NOMO-1 (cell line): ENCODE measurements around the gene GIGYF1.
"Not testable (repeated sequence)": the region's sequence is repeated elsewhere in the genome, so short reads cannot be mapped to it uniquely, and the experiment has no call there.

ENCODE experiments used
- DNase-seq, 2 experiments: peaks; one replicate each; lab custom pipeline; 2025; ENCODE audit not compliant: unreplicated experiment in 2 of 2; lab: John Stamatoyannopoulos, UW

Gene GIGYF1, protein sequence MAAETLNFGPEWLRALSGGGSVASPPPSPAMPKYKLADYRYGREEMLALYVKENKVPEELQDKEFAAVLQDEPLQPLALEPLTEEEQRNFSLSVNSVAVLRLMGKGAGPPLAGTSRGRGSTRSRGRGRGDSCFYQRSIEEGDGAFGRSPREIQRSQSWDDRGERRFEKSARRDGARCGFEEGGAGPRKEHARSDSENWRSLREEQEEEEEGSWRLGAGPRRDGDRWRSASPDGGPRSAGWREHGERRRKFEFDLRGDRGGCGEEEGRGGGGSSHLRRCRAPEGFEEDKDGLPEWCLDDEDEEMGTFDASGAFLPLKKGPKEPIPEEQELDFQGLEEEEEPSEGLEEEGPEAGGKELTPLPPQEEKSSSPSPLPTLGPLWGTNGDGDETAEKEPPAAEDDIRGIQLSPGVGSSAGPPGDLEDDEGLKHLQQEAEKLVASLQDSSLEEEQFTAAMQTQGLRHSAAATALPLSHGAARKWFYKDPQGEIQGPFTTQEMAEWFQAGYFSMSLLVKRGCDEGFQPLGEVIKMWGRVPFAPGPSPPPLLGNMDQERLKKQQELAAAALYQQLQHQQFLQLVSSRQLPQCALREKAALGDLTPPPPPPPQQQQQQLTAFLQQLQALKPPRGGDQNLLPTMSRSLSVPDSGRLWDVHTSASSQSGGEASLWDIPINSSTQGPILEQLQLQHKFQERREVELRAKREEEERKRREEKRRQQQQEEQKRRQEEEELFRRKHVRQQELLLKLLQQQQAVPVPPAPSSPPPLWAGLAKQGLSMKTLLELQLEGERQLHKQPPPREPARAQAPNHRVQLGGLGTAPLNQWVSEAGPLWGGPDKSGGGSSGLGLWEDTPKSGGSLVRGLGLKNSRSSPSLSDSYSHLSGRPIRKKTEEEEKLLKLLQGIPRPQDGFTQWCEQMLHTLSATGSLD (N-terminal part only)

DNA sequence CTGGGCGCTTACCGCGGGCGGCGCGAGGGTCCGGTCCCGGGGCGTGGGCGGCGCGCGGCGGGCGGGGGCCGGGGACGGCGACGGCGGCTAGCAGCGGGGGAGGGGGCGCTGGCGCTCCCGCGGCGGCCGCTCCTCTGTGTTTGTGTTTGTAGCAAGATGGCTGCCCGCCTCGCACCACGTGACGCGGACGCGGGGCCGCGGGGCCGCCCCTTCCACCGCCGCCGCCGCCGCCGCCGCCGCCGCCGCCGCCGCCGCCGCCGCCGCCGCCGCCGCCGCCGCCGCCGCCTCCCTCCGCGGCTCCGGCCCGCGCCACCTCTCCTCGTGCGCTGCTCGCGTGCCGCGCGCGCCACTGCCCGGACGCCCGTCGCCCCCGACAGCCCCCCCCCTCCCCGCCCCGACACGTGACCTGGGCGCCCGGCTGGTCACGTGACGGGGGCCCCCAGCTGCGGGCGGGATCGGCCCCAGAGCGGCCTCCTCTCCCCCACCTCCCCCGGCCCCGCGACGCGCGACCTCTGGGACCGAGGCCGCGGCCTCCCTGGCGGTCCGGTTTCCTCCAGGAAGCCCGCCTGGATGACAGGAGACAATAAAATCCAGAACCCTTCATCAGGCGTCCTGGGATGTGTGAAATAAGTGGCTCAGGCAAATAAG, at the start of gene GIGYF1:
TSS of gene GIGYF1 (minus strand) at position 153 of the 648 bp plus-strand sequence. CDS start 6,012 bp downstream, outside the sequence.
- peak; percentile 70 to 80 for DNase-seq

DNA sequence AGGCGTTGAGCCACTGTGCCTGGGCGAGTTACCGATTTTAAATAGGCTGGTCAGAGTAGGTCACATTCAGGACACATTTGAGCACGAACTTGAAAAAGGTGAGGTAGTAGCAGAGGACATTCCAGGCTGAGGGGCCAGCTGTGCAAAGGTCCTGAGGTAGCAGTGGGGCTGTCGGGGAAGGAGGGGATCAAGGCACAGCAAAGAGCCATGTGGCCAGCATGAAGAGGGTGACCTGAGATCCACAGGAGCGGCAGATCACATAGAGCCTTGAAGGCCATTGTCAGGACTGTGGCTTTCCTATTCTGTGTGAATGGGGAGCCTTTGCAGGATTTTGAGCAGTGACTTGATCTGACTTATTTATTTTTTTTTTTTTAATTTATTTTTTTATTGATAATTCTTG, 45.9 kb upstream of the GIGYF1 start:
- DNase-seq = no peak

DNA sequence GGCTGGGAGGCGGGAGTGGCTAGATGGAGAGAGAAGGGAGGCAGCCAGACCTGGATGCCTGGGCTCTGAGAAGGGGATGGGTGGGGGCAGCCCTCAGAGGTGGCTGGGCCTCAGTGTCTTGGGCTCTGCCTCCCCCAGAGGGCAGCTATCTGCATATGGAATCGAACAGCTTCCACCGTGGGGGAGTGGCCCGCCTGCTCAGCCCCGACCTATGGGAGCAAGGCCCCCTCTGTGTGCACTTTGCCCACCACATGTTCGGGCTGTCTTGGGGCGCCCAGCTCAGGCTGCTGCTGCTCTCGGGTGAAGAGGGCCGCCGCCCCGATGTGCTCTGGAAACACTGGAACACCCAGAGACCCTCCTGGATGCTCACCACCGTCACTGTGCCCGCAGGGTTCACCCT, 42.6 kb upstream of the GIGYF1 start:
- DNase-seq = no peak

DNA sequence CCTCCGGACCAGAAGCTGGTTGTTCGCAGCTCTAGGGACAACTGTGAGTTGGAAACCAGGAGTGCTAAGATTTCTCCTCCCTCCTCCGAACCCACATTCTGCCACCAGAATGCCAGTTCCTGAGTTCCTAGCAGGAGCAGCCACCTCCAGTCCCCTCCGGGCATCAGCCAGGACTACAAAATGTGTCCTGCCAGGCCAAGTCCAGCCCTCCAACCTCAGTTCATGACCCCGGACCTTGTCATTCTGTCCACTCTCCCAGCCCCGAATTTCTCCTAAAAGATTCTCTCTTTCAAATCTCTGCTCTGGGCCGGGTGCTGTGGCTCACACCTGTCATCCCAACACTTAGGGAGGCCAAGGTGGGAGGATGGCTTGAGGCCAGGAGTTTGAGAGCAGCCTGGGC, 41.7 kb upstream of the GIGYF1 start:
- DNase-seq = no peak

DNA sequence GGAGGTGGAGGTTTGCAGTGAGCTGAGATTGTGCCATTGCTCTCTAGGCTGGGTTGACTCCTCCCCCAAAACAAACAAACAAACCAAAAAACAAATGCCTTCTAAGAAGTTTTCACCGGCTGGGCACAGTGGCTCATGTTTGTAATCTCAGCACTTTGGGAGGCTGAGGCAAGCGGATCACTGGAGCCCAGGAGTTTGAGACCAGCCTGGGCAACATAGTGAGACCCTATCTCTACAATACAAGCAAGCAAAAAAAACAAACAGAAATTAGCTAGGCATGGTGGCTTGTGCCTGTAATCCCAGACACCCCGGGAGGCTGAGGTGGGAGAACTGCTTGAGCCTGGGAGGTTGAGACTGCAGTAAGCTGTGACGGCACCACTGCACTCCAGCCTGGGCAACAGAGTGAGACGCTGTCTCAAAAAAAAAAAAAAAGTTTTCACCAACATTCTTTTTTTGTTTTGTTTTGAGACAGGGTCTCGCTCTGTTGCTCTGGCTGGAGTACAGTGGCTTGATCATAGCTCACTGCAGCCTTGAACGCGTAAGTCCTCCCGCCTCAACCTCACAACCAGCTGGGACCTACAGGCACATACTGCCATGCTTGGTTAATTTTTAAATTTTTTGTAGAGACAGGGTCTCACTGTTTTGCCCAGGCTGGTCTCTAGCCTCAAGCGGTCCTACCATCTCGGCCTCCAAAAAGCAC, 38.0 kb upstream of the GIGYF1 start:
- no peak for DNase-seq

DNA sequence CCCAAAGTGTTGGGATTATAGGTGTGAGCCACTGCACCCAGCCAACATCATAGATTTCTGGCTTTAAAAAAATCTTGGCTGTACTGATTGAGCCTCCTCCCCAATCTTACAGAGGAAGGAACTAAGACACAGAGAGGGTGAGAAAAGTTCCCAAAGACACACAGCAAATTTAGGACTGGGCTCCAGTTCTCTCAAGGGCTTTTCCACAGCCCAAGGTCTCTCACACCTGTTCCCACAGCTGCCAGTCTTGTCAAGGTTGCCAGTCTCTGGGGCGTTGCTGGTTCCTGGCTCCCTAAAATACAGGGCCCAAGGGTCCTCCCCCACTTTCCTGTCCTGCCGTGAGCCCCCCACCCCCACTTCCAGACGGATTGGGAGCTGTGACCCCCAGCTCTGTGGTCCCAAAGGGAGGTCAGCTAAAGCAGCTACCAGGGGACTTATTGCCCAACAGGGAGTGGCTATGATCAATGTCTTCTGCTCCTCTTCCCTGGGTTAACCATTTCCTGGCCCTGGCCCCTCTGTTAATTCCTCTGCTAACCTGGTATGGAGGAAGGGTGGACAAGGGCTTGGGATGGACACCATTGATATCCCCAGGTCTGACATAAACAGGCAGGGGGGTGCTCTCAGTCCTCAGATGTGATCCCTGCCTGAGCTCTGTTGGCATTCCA, 36.2 kb upstream of the GIGYF1 start:
- no peak for DNase-seq

DNA sequence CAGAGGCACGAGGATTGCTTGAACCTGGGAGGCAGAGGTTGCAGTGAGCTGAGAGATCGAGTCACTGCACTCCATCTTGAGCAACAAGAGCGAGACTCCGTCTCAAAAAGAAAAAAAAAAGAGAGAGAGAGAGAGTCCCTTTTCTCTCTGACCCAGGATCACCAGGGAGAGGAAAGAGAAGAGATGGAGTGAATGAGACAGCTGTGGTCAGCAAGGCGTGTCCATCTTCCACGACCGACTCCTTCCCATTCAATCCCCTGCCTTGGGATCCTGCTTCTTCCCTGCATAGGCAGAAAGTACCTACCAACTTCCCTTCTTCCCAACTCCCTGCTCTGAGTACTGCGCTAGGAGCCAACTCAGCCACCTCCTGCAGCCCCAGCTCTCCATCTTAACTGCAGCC, 34.1 kb upstream of the GIGYF1 start:
- no peak for DNase-seq

DNA sequence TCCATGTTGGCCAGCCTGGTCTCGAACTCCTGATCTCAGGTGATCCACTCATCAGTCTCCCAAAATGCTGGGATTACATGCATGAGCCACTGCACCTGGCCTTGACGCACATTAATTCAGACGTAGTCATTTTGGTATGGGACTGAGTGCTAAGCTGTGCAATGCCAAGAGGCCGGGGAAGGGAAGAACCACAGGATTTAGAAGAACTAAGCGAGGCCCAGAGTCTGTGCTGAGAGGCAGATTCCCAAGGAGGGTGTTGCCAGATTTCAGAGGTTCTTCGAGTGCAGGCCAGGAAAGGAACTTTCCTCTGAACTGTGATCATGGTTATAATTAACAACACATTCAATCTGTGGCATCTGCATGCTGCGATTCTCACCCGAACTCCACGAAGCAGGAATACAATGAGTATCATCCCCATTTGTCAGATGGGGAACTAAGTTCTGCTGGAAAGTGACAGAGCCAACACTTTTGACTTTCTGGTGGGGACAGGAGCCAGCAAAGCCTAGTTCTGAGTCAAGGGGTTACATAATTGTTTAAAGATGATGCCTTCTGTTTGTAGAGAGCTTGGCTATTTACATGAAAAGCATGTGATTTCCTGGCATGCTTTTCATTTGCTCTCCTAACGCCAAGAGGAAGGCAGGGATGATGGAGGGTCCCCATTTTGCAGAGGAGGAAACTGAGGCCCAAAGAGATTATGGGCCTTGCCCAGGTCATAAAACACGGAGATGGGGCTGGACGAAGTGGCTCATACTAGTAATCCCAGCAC, 33.1 kb upstream of the GIGYF1 start:
- DNase-seq = no peak

DNA sequence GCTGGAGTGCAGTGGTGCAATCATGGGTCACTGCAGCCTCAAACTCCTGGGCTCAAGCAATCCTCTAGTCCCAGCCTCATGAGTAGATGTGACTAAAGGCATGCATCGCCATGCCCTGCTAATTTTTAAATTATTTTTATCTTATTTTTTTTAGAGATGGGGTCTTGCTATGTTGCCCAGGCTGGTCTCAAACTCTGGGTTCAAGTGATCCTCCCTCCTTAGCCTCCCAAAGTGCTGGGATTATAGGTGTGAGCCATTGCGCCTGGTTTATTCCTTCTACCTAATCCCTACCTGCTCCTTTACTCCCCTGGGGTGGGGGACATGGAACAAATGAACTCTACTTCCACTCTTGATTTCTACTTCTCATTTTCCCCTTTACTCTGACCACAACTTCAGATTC, 30.3 kb upstream of the GIGYF1 start:
- DNase-seq = not testable (repeated sequence)

DNA sequence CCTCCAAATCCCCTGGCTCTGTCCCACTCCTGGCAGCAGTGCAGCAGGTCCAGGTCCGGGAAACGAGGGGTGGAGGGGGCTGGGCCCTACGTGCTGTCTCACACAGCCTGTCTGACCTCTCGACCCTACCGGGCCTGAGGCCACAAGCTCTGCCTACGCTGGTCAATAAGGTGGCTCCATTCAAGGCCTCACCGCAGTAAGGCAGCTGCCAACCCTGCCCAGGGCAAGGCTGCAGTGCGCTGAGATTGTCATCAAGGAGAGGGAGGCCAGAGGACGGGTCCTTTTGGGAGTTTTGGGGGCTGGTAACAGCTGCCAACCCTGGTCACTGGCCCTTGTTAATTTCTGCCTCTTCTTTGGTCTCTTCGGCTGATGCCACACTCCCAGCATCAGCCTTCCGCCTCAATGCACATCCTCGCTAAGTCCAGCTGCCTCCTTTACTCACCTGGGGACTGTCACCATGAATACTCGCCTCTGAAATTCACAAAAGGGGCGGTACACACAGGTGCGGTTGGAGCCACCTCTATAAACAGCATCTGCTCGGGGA, 29.8 kb upstream of the GIGYF1 start:
- DNase-seq = no peak

DNA sequence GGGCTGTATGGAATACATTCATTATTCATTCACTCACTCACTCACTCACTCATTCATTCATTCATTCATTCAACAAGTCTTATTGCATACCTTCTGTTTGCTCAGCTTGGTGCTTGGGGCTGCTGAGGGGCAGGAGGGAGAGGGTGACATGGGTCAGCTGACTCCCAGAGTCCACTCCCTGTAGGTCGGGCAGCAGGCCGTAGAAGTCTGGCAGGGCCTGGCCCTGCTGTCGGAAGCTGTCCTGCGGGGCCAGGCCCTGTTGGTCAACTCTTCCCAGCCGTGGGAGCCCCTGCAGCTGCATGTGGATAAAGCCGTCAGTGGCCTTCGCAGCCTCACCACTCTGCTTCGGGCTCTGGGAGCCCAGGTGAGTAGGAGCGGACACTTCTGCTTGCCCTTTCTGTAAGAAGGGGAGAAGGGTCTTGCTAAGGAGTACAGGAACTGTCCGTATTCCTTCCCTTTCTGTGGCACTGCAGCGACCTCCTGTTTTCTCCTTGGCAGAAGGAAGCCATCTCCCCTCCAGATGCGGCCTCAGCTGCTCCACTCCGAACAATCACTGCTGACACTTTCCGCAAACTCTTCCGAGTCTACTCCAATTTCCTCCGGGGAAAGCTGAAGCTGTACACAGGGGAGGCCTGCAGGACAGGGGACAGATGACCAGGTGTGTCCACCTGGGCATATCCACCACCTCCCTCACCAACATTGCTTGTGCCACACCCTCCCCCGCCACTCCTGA, 28.6 kb upstream of the GIGYF1 start:
- DNase-seq = no peak

DNA sequence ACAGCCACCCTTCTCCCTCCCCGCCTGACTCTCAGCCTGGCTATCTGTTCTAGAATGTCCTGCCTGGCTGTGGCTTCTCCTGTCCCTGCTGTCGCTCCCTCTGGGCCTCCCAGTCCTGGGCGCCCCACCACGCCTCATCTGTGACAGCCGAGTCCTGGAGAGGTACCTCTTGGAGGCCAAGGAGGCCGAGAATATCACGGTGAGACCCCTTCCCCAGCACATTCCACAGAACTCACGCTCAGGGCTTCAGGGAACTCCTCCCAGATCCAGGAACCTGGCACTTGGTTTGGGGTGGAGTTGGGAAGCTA, 27.4 kb upstream of the GIGYF1 start:
- no peak for DNase-seq

DNA sequence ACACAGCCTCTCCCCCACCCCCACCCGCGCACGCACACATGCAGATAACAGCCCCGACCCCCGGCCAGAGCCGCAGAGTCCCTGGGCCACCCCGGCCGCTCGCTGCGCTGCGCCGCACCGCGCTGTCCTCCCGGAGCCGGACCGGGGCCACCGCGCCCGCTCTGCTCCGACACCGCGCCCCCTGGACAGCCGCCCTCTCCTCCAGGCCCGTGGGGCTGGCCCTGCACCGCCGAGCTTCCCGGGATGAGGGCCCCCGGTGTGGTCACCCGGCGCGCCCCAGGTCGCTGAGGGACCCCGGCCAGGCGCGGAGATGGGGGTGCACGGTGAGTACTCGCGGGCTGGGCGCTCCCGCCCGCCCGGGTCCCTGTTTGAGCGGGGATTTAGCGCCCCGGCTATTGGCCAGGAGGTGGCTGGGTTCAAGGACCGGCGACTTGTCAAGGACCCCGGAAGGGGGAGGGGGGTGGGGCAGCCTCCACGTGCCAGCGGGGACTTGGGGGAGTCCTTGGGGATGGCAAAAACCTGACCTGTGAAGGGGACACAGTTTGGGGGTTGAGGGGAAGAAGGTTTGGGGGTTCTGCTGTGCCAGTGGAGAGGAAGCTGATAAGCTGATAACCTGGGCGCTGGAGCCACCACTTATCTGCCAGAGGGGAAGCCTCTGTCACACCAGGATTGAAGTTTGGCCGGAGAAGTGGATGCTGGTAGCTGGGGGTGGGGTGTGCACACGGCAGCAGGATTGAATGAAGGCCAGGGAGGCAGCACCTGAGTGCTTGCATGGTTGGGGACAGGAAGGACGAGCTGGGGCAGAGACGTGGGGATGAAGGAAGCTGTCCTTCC, 26.8 kb upstream of the GIGYF1 start:
- DNase-seq = no peak

DNA sequence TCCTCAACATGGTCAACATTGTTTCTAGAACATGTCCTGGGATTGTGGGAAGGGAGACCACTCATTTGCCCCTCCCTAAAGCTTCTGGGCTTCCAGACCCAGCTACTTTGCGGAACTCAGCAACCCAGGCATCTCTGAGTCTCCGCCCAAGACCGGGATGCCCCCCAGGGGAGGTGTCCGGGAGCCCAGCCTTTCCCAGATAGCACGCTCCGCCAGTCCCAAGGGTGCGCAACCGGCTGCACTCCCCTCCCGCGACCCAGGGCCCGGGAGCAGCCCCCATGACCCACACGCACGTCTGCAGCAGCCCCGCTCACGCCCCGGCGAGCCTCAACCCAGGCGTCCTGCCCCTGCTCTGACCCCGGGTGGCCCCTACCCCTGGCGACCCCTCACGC, 26.2 kb upstream of the GIGYF1 start, which contains the start of gene EPO:
TSS of gene EPO (plus strand) at position 190 of the 392 bp plus-strand sequence. CDS start 513 bp downstream, outside the sequence.
- no peak for DNase-seq

DNA sequence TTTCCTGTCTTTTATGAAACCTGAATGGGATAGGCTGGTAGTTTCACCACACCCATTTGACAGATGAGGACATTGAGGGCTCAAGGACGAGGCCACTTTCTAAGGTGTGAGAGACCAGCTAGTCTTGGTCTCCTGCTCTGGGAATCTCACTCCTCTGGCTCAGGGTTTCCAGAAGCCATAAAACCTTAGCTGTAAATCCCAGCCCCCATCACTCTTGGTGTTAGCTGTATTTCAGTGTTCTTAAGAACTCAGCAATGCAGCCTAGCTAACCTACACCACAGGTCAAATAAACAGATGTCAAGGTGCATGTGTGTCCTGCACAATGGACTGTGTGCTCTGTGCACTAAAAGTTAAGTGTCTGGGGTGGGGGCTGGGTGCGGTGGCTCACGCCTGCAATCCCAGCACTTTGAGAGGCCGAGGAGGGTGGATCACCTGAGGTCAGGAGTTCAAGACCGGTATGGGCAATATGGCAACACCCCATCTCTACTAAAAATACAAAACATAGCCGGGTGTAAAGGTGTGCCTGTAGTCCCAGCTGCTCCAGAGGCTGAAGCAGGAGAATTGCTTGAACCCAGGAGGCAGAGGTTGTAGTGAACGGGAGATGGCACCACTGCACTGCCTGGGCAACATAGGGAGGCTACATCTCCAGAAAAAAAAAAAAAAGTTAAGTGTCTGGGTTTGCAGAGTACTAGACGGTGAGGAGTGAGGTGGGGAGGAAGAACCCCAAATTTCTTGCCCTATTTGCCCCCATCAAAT, 25.7 kb upstream of the GIGYF1 start:
- DNase-seq = no peak

DNA sequence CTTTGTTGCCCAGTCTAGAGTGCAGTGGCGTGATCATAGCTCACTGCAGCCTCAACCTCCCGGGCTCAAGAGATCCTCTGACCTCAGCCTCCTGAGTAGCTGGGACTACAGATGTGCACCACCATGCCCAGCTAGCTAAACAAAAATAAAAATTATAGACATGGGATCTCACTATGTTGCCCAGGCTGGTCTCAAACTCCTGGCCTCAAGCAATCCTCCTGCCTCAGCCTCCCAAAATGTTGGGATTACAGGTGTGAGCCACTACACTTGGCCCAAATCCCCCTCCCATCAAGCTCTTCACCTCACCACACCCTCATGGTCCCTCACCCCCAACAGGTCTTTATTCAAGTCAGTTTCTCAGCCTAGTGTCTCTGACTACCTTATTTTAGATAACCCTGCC, 23.0 kb upstream of the GIGYF1 start:
- DNase-seq = not testable (repeated sequence)

DNA sequence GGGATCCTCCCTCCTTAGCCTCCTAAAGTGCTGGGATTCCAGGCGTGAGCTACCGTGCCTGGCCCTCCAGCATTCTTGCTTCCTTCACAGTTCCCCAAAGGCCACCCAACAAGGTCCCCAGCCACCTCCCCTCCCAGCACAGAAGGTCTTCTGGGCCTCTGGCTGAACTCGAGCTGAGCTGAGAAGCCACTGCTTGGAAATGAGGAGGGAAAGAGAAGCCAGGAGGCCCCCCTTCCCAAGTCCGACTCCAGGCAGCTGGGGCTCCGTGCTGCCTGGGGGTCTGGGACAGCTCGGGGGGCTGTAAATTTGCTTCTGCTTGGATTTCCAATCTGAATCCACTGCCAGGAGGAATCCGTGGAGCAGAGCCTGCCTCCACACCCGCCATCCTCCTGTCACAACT, 20.7 kb upstream of the GIGYF1 start:
- no peak for DNase-seq
